Airway epithelial cell (primary cell): Measurements from ENCODE around the gene PPL. TPM values are rescaled to one million over a fixed set of nuclear protein-coding genes. Genes with fewer than 3 reads are reported as not detected.

Experiments
- total RNA-seq: library from RNA; depleted of rRNA; stranded (reverse); fragments of >200 nt; gene quantifications from 2 replicates; pipeline ENCODE4 v1.2.3, GENCODE V29; 2015

The PPL gene, protein sequence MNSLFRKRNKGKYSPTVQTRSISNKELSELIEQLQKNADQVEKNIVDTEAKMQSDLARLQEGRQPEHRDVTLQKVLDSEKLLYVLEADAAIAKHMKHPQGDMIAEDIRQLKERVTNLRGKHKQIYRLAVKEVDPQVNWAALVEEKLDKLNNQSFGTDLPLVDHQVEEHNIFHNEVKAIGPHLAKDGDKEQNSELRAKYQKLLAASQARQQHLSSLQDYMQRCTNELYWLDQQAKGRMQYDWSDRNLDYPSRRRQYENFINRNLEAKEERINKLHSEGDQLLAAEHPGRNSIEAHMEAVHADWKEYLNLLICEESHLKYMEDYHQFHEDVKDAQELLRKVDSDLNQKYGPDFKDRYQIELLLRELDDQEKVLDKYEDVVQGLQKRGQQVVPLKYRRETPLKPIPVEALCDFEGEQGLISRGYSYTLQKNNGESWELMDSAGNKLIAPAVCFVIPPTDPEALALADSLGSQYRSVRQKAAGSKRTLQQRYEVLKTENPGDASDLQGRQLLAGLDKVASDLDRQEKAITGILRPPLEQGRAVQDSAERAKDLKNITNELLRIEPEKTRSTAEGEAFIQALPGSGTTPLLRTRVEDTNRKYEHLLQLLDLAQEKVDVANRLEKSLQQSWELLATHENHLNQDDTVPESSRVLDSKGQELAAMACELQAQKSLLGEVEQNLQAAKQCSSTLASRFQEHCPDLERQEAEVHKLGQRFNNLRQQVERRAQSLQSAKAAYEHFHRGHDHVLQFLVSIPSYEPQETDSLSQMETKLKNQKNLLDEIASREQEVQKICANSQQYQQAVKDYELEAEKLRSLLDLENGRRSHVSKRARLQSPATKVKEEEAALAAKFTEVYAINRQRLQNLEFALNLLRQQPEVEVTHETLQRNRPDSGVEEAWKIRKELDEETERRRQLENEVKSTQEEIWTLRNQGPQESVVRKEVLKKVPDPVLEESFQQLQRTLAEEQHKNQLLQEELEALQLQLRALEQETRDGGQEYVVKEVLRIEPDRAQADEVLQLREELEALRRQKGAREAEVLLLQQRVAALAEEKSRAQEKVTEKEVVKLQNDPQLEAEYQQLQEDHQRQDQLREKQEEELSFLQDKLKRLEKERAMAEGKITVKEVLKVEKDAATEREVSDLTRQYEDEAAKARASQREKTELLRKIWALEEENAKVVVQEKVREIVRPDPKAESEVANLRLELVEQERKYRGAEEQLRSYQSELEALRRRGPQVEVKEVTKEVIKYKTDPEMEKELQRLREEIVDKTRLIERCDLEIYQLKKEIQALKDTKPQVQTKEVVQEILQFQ (N-terminal part only)
- 222 and 252 TPM in 2 replicates for total RNA-seq

DNA sequence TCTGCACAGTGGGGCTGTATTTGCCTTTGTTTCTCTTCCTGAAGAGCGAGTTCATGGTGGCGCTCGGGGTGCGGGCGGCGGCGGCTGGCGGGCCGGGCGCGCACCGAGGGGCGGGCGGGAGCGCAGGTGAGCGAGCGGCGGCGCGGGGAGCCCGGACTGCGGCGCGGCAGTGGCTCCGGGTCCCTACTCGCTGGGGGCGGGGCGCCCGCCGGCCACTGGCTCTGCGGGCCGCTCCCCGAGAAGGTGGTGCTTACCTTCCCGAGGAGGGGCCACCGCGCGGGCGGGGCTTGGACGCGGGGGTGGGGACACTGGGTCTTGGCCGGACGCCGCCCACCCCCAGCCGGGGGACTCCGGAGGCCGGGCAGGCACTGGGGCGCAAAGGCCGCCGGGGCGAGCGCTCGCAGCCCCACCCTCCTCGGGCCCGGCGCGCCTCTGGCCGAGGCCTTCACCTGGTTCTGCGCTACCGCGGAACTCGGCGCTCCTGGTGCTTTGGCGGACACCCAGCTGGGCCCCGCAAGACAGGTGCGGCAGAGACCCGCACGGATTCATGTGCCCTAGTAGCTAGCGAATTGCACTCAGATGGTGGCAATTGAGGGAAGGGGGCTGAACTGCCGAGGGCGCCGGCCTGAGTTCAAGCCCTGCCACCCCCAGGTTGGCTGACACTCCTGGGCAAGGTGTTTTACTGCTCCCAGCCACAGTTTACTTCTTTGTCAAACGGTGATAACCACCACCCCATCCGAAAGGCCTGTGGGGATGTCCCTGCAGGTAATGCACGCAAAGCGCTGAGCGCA lies at the start of gene PPL:
PPL (minus strand) TSS at position 158 of the 791 bp plus-strand sequence; CDS start at position 55, 103 bp downstream.

DNA sequence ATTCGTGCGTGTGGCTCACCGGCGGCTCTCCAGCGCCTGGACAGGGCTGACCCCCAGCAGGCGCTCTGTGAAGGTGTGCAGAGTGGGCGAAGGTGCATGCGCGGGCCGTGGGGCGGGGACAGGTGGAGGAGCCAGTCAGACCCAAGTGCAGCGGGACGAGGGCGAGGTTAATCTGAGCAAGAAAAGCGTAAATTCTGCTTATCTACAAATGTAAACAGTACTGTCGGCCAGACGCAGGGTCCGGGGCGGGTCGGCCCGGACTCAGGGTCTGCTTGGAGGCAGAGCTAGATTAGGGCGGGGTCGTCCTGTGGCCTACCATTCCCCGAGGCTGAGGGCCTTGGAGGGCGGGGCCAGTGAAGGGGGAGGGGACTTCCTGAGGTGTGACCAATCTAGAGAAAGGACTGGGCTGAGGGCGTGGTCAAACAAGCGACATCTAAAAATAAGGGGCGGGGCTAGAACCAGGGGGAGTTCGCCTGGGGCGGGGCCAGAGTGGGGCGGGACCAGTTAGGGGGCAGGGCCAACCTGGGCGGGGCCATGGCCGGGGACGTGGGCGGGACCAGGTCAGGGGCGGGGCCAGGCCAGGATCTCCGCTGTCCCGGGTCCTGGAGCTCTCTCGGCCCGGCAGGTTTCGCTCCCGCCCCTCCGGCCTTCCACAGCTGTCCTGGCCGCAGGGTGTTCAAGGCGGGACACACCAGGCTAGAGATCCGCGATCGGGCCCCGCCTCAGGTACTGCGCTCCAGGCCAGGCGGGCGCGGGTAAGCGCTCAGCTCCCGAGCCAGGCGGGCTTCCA lies 21.0 kb upstream of the PPL start, which contains the start of gene SEC14L5:
SEC14L5 (plus strand) TSS at position 611 of the 790 bp plus-strand sequence. CDS start 994 bp downstream, outside the sequence.

DNA sequence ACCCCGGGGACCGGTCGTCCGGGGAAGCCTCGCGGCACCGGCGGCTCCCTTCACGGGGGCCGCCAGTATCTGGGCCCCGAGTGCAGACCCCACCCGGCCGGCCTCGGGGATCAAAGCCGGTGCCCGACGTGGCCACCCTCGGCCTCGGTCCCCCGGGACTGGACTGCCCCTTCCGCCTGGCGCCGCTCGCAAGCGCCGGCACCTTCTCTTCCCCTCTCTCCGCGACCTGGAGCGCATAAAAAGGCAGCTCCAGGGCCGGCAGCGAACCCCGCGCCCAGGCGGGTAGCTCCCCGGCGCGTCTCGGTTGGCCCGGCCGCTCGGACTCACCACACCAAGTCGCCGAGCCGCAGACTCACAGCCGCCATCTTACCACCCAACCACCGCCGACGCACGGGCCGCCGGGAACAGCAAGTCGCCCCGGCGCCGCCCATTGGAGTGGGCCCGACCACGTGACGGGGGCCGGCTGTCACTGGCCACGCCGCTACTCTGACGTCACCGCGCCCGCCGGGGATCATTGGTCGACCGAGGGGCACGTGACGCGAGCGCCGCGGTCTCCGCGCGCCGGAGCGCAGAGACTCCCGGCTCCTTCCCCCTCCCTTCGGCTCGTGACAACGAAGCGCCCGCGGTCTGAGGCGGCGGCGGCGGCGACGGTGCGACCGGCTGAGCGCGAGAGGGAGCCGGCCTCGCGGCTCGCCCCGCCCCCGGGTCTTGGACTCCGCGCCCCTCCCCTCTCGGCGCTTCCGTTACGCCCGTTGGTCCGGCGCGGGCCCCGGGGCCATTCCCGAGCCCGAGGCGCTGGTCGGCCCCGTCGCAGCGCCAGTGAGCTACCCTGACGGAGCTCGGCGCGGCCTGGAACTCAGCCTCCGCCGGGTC lies 89.8 kb downstream of the PPL start, which contains the start of the genes GLYR1 and UBN1:
GLYR1 (minus strand) TSS at position 388 of the 873 bp plus-strand sequence; CDS start at position 365, 23 bp downstream.
UBN1 (plus strand) TSS at position 581 of the 873 bp plus-strand sequence. CDS start 5,437 bp downstream, outside the sequence.

Other genes with a start within 250 kb of the PPL start
- 43.3 and 63.4 TPM in 2 replicates for gene NUDT16L1, start 243.6 kb downstream of the PPL start, total RNA-seq
- gene ANKS3, start 202.9 kb downstream of the PPL start, total RNA-seq = 10.2 and 12.6 TPM in 2 replicates
- not detected in 2 replicates for gene DNAAF8, start 202.6 kb downstream of the PPL start, total RNA-seq
- gene ZNF500, start 170.0 kb downstream of the PPL start, total RNA-seq = 7.1 and 7.7 TPM in 2 replicates
- gene SEPTIN12, start 148.8 kb downstream of the PPL start, total RNA-seq = not detected in 2 replicates
- 1.0 and 5.2 TPM in 2 replicates for gene SMIM22, start 141.8 kb downstream of the PPL start, total RNA-seq
- gene ROGDI, start 134.5 kb downstream of the PPL start, total RNA-seq = 21.7 and 29.4 TPM in 2 replicates
- gene GLYR1, start 89.9 kb downstream of the PPL start, total RNA-seq = 31.1 and 33.6 TPM in 2 replicates
- gene UBN1, start 89.7 kb downstream of the PPL start, total RNA-seq = 28.9 and 31.5 TPM in 2 replicates
- gene SEC14L5, start 21.2 kb upstream of the PPL start, total RNA-seq = 0.07 and 0.09 TPM in 2 replicates
- 19.6 and 27.5 TPM in 2 replicates for gene NAGPA, start 96.8 kb upstream of the PPL start, total RNA-seq
- not detected in 2 replicates for gene C16orf89, start 128.8 kb upstream of the PPL start, total RNA-seq
- 18.7 and 22.5 TPM in 2 replicates for gene ALG1, start 134.7 kb upstream of the PPL start, total RNA-seq
- gene EEF2KMT, start 160.6 kb upstream of the PPL start, total RNA-seq = 15.1 and 15.4 TPM in 2 replicates